H1 (cell line): ENCODE data around the gene RALGAPA1. TPM values are rescaled to one million over a fixed set of nuclear protein-coding genes. Genes with fewer than 3 reads are reported as not detected.

Experiments used
- CTCF ChIA-PET: fragments of 300-600 bp; sonication (Branson Sonifier 250); formaldehyde crosslinking; loops from one replicate; lab custom pipeline; 2021; ENCODE audit not compliant: partially characterized antibody; lab: Charles Lee
- POLR2A ChIA-PET: fragments of 300-600 bp; sonication (Branson Sonifier 250); formaldehyde crosslinking; loops from one replicate; lab custom pipeline; 2021; ENCODE audit warnings: inconsistent platforms; ENCODE audit not compliant: partially characterized antibody; lab: Charles Lee
- DNase-seq, 2 experiments: peaks; one replicate each; pipeline versions ENCODE4 v3.0.0 to v3.0.0-alpha.2; 2010 to 2022; ENCODE audit warnings: low spot score in 2 of 2, low read depth in 1 of 2, mixed read lengths in 1 of 2
- FAIRE-seq: peaks from 2 replicates; lab custom pipeline; 2011; peaks lifted over from hg19 to GRCh38; lab: Jason Lieb, UNC
- H2AFZ ChIP-seq: 2 replicates; pipeline ENCODE4 v1.8.1; 2012; ENCODE audit warnings: low read length, inconsistent platforms
- H2AK5ac ChIP-seq: 2 replicates; pipeline ENCODE4 v1.6.1; 2013; ENCODE audit warnings: low read depth, low read length
- H2BK120ac ChIP-seq: replicated peaks from 2 replicates; pipeline ENCODE3; 2013; ENCODE audit warnings: low read depth, low read length, inconsistent platforms
- H2BK12ac ChIP-seq: 2 replicates; pipeline ENCODE4 v1.6.1; 2013; ENCODE audit warnings: low read depth, low read length
- H2BK15ac ChIP-seq: 2 replicates; pipeline ENCODE4 v1.6.1; 2013; ENCODE audit warnings: low read length
- H2BK20ac ChIP-seq: 2 replicates; pipeline ENCODE4 v1.6.1; 2013; ENCODE audit warnings: low read length
- H2BK5ac ChIP-seq: 2 replicates; pipeline ENCODE4 v1.6.1; 2013; ENCODE audit warnings: low read depth, low read length
- H3K14ac ChIP-seq: 2 replicates; pipeline ENCODE4 v1.6.1; 2013; ENCODE audit warnings: inconsistent platforms; ENCODE audit not compliant: insufficient read length
- H3K18ac ChIP-seq: 2 replicates; pipeline ENCODE4 v1.6.1; 2013; ENCODE audit warnings: low read length; ENCODE audit errors: extremely low read depth
- H3K23ac ChIP-seq: 2 replicates; pipeline ENCODE4 v1.6.1; 2013; ENCODE audit warnings: inconsistent platforms; ENCODE audit not compliant: insufficient read length
- H3K23me2 ChIP-seq: 2 replicates; pipeline ENCODE4 v1.6.1; 2013; ENCODE audit warnings: low read depth, low read length
- H3K27ac ChIP-seq: 2 replicates; pipeline ENCODE4 v1.6.1; 2011; ENCODE audit warnings: low read depth, low read length, inconsistent platforms
- H3K27me3 ChIP-seq, 4 experiments: replicated peaks in 1 of 4; 1 replicate in 1 of 4; 2 replicates in 3 of 4; pipeline versions ENCODE4 v1.6.1 to v1.8.1; 2011 to 2013; ENCODE audit warnings: low read length in 3 of 4, mild to moderate bottlenecking in 3 of 4, inconsistent platforms in 2 of 4, mixed read lengths in 2 of 4, moderate library complexity in 1 of 4; ENCODE audit not compliant: control insufficient read depth in 3 of 4, insufficient read depth in 3 of 4; ENCODE audit errors: extremely low read depth in 1 of 4
- H3K36me3 ChIP-seq, 4 experiments: 2 replicates each; pipeline versions ENCODE4 v1.6.1 to v1.8.1; 2011 to 2013; ENCODE audit warnings: mild to moderate bottlenecking in 4 of 4, low read length in 3 of 4, moderate library complexity in 2 of 4, control low read depth in 1 of 4, inconsistent platforms in 1 of 4; ENCODE audit not compliant: insufficient read depth in 4 of 4, control insufficient read depth in 2 of 4
- H3K4ac ChIP-seq: replicated peaks from 2 replicates; pipeline ENCODE3; 2013; ENCODE audit warnings: low read length, low read depth, mixed read lengths, inconsistent platforms; ENCODE audit not compliant: insufficient read length
- H3K4me1 ChIP-seq, 4 experiments: replicated peaks in 1 of 4; 1 replicate in 1 of 4; 2 replicates in 3 of 4; pipeline versions ENCODE4 v1.6.1 to v1.8.1; 2011 to 2013; ENCODE audit warnings: low read length in 3 of 4, inconsistent platforms in 2 of 4, mixed read lengths in 1 of 4; ENCODE audit not compliant: insufficient read depth in 4 of 4, control insufficient read depth in 3 of 4
- H3K4me2 ChIP-seq, 2 experiments: 2 replicates each; pipeline versions ENCODE4 v1.6.1 to v1.8.1; 2011 to 2013; ENCODE audit warnings: low read depth in 2 of 2, low read length in 2 of 2, control low read depth in 1 of 2, inconsistent platforms in 1 of 2, mild to moderate bottlenecking in 1 of 2; ENCODE audit not compliant: insufficient read depth in 1 of 2
- H3K4me3 ChIP-seq, 4 experiments: fragments of 200-600, 300-600 bp in 1 of 4; sonication (generic), shearing (Covaris generic), sonication (Bioruptor Twin) in 1 of 4; 2 replicates each; pipeline versions ENCODE4 v1.5.1 to v1.8.1; 2011 to 2016; ENCODE audit warnings: low read length in 4 of 4, low read depth in 3 of 4, control low read depth in 2 of 4, inconsistent platforms in 2 of 4, mild to moderate bottlenecking in 2 of 4, mixed read lengths in 1 of 4, moderate library complexity in 1 of 4; ENCODE audit not compliant: insufficient read depth in 2 of 4; ENCODE audit errors: extremely low read depth in 1 of 4
- H3K56ac ChIP-seq: replicated peaks from 2 replicates; pipeline ENCODE3; 2013; ENCODE audit warnings: low read depth, mild to moderate bottlenecking, mixed read lengths, low read length, inconsistent platforms; ENCODE audit not compliant: insufficient read length
- H3K79me1 ChIP-seq: 2 replicates; pipeline ENCODE4 v1.6.1; 2013; ENCODE audit warnings: low read depth, low read length, control low read depth
- H3K79me2 ChIP-seq, 2 experiments: 2 replicates each; pipeline versions ENCODE4 v1.6.1 to v1.8.1; 2012 to 2013; ENCODE audit warnings: low read length in 2 of 2, mild to moderate bottlenecking in 2 of 2, inconsistent platforms in 1 of 2; ENCODE audit not compliant: insufficient read depth in 2 of 2, control insufficient read depth in 1 of 2
- H3K9ac ChIP-seq, 4 experiments: replicated peaks in 1 of 4; 1 replicate in 1 of 4; 2 replicates in 3 of 4; pipeline versions ENCODE4 v1.6.1 to v1.8.1; 2011 to 2013; ENCODE audit warnings: low read depth in 3 of 4, low read length in 3 of 4, control low read depth in 2 of 4, mild to moderate bottlenecking in 2 of 4, moderate library complexity in 2 of 4, inconsistent platforms in 1 of 4; ENCODE audit errors: extremely low read depth in 1 of 4
- H3K9me3 ChIP-seq, 2 experiments: 2 replicates each; pipeline versions ENCODE4 v1.6.1 to v1.8.1; 2012 to 2013; ENCODE audit warnings: mild to moderate bottlenecking in 2 of 2, moderate library complexity in 2 of 2, control low read depth in 1 of 2, inconsistent platforms in 1 of 2, low read depth in 1 of 2, low read length in 1 of 2, mixed read lengths in 1 of 2; ENCODE audit not compliant: insufficient read depth in 2 of 2
- H4K20me1 ChIP-seq, 2 experiments: replicated peaks in 1 of 2; 2 replicates each; pipeline versions ENCODE3 to v1.8.1; 2011 to 2013; ENCODE audit warnings: inconsistent platforms in 2 of 2, low read length in 2 of 2, mild to moderate bottlenecking in 1 of 2; ENCODE audit not compliant: insufficient read depth in 2 of 2, control insufficient read depth in 1 of 2
- H4K5ac ChIP-seq: 2 replicates; pipeline ENCODE4 v1.6.1; 2013; ENCODE audit warnings: low read length, low read depth, mixed read lengths, inconsistent platforms; ENCODE audit not compliant: insufficient read length
- H4K8ac ChIP-seq: 2 replicates; pipeline ENCODE4 v1.8.0; 2013; ENCODE audit warnings: mild to moderate bottlenecking, moderate library complexity, low read length, inconsistent platforms; ENCODE audit not compliant: insufficient read depth; ENCODE audit errors: extremely low read depth
- H4K91ac ChIP-seq: replicated peaks from 2 replicates; pipeline ENCODE3; 2013; ENCODE audit warnings: low read length, mixed read lengths, inconsistent platforms; ENCODE audit not compliant: insufficient read length
- ASH2L ChIP-seq: fragments of 200-600, 300-600 bp; sonication (generic); IDR thresholded peaks from one replicate; pipeline ENCODE4 v1.7.1; 2017; ENCODE audit warnings: low read length
- GTF2F1 ChIP-seq: IDR thresholded peaks from 2 replicates; pipeline ENCODE4 v1.6.1; 2012; ENCODE audit warnings: low read depth, low read length, improper control_type of control experiment, borderline replicate concordance
- JUND ChIP-seq: IDR thresholded peaks from 2 replicates; pipeline ENCODE4 v1.6.1; 2011; ENCODE audit warnings: mild to moderate bottlenecking, improper control_type of control experiment, low read length
- KDM4A ChIP-seq: IDR thresholded peaks from one replicate; pipeline ENCODE4 v1.7.1; 2012; ENCODE audit warnings: low read depth, mild to moderate bottlenecking, moderate library complexity, low read length, inconsistent platforms; ENCODE audit not compliant: severe bottlenecking
- MAX ChIP-seq: IDR thresholded peaks from 2 replicates; pipeline ENCODE4 v1.6.1; 2012; ENCODE audit warnings: inconsistent platforms
- RAD21 ChIP-seq, 2 experiments: IDR thresholded peaks in 1 of 2; conservative IDR thresholded peaks in 1 of 2; 2 replicates each; pipeline ENCODE4 v1.6.1; 2011; ENCODE audit warnings: low read depth in 2 of 2, low read length in 2 of 2, improper control_type of control experiment in 1 of 2, inconsistent platforms in 1 of 2, mild to moderate bottlenecking in 1 of 2, moderate library complexity in 1 of 2
- WGBS, 2 experiments: shearing (Covaris generic) in 1 of 2; methylation state at CpG; one replicate each; pipeline versions ENCODE4 v1.1.6 to v1.1.7; 2013 to 2015; ENCODE audit warnings: low lambda C conversion rate in 2 of 2, mixed read lengths in 2 of 2, inconsistent platforms in 1 of 2, low coverage in 1 of 2, missing lambda C conversion rate in 1 of 2; ENCODE audit not compliant: insufficient replicate concordance in 2 of 2, insufficient coverage in 1 of 2, insufficient read length in 1 of 2; ENCODE audit errors: extremely low coverage in 1 of 2, missing lambda C conversion rate in 1 of 2; 5-methylcytosine and 5-hydroxymethylcytosine counted together
- polyA plus RNA-seq, 7 experiments: library from polyadenylated mRNA; depleted of rRNA in 3 of 7; stranded (reverse) in 5 of 7; unstranded in 2 of 7; fragments of >200 nt in 5 of 7; fragments of 200-250 nt in 2 of 7; gene quantifications; 1 replicate in 5 of 7; 2 replicates in 1 of 7; 4 replicates in 1 of 7; pipeline versions ENCODE4 v1.2.1 to v1.2.3, GENCODE V29; 2011 to 2013; ENCODE audit warnings: missing spikeins in 2 of 7, mixed read lengths in 2 of 7
- total RNA-seq: library from RNA; stranded (reverse); fragmentation: NEBNext Ultra II Directional; extraction: Animal tissue kit (Norgen Biotek cat#: 25700); gene quantifications from 2 replicates; pipeline ENCODE4 v1.2.1, GENCODE V29; 2021
- TF ChIP-seq, protein P1 (sequence below): IDR thresholded peaks from 2 replicates; pipeline ENCODE4 v1.6.1; 2012; ENCODE audit warnings: inconsistent platforms

Gene RALGAPA1
- total and polyA plus RNA-seq, 2 of the 8 experiments (the other 6 are each of a cell fraction or from before 2014, with no cell fraction given) = 4.2 to 26.7 TPM

DNA sequence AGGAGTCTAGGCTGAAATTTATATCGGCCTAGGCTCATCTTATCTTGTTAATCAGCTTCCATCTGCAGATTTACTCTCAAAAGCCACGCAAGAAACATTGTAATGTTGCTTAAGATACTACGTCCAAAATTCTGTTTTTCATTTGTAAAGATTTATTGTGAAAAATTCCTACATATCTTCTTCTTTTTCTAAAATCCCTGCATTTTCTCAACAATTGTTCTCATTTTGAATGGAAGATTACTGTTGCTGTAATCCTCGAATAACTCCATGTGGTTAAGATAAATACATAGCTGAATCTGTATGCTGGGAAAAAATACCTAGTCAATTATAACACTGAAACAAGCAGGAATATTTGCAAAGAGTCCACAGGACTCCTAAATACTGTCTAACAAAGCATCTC lies 259.5 kb downstream of the RALGAPA1 start:
- no peak overlapping the region for H3K14ac ChIP-seq
- no peaks in the 10 kb centered on the region for H3K4me1 ChIP-seq
- H2BK15ac ChIP-seq = no peak overlapping the region
- H3K4ac ChIP-seq = no peak overlapping the region
- no peaks in the 10 kb centered on the region for H3K9me3 ChIP-seq
- no peak for DNase-seq
- no peak overlapping the region for H4K5ac ChIP-seq
- no peak overlapping the region for H3K18ac ChIP-seq
- no peak overlapping the region for H4K91ac ChIP-seq
- H4K8ac ChIP-seq = no peak overlapping the region
- no peak overlapping the region for H2BK120ac ChIP-seq
- TF ChIP-seq JUND = no peak
- TF ChIP-seq, protein P1, sequence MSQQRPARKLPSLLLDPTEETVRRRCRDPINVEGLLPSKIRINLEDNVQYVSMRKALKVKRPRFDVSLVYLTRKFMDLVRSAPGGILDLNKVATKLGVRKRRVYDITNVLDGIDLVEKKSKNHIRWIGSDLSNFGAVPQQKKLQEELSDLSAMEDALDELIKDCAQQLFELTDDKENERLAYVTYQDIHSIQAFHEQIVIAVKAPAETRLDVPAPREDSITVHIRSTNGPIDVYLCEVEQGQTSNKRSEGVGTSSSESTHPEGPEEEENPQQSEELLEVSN = no peak
- no peak for TF ChIP-seq GTF2F1
- no peak for TF ChIP-seq RAD21 (IDR thresholded peaks at IDR 0.05 in 1 of 2, conservative IDR thresholded peaks at IDR 0.05 in 1 of 2; ENCODE audit: low read depth in 2 of 2, low read length in 2 of 2)
- TF ChIP-seq KDM4A = no peak
- no peak for TF ChIP-seq MAX
- no peak for TF ChIP-seq ASH2L
- no peak overlapping the region for H3K4me3 ChIP-seq
- H4K20me1 ChIP-seq = no peaks in the 10 kb centered on the region
- no peaks in the 10 kb centered on the region for H3K23me2 ChIP-seq
- H3K27ac ChIP-seq = no peak overlapping the region; the same call in 1 of the 2 replicates
- H2AFZ ChIP-seq = no peak overlapping the region; the same call in 1 of the 2 replicates
- no peak overlapping the region for H2BK20ac ChIP-seq
- H3K27me3 ChIP-seq = no peaks in the 10 kb centered on the region
- H3K79me2 ChIP-seq = no peaks in the 10 kb centered on the region
- H3K9ac ChIP-seq = no peak overlapping the region
- H3K36me3 ChIP-seq = no peaks in the 10 kb centered on the region
- H2AK5ac ChIP-seq = no peak overlapping the region
- no peak overlapping the region for H3K4me2 ChIP-seq
- ChIA-PET CTCF (no interaction called here), POLR2A (no interaction called here)
- no peak overlapping the region for H2BK5ac ChIP-seq
- FAIRE-seq = no peak
- no peaks in the 10 kb centered on the region for H3K79me1 ChIP-seq
- H3K56ac ChIP-seq = no peak overlapping the region
- 86% methylated on average over 4 of the region's 4 CpGs; no CpG with 5 or more reads in 1 of the 2 experiments for WGBS, 2 experiments
- no peak overlapping the region for H3K23ac ChIP-seq
- no peak overlapping the region for H2BK12ac ChIP-seq
